Measurements from ENCODE around the gene EFCAB9. TPM values are rescaled to one million over a fixed set of nuclear protein-coding genes. Genes with fewer than 3 reads are reported as not detected.

Gene EFCAB9
- total and polyA plus RNA-seq, 2 of the 13 experiments (the other 11 are each of a cell fraction or from before 2014, with no cell fraction given) = not detected

- TF ChIP-seq ZHX2 (IDR thresholded peaks at IDR 0.05; ENCODE audit: low read depth) (0 out of 2 replicates have a peak, but pooled peaks have one; percentile 26), ZHX2 (CRISPR knock-in tag; IDR thresholded peaks at IDR 0.05; ENCODE audit: borderline replicate concordance) (no peak), ZNF709 (CRISPR knock-in tag; IDR thresholded peaks at IDR 0.05) (peak; percentile 49; the same call in 1 of the 2 replicates), ZSCAN21 (CRISPR knock-in tag; IDR thresholded peaks at IDR 0.05; ENCODE audit: borderline replicate concordance) (peak; percentile 84; the same call in 1 of the 2 replicates), ZFP41 (CRISPR knock-in tag; IDR thresholded peaks at IDR 0.05; ENCODE audit: borderline replicate concordance) (no peak), POLR2G (IDR thresholded peaks at IDR 0.05; ENCODE audit: low read depth, low read length) (peak; percentile 68), DR1 (CRISPR knock-in tag; IDR thresholded peaks at IDR 0.05) (0 out of 2 replicates have a peak, but pooled peaks have one; percentile 24), MAZ (IDR thresholded peaks at IDR 0.05; ENCODE audit: borderline replicate concordance, low read depth, low read length) (peak; percentile 66; the same call in 1 of the 2 replicates), MAZ (CRISPR knock-in tag; IDR thresholded peaks at IDR 0.05; ENCODE audit: low read depth) (peak; percentile 17; the same call in 1 of the 2 replicates), LCORL (IDR thresholded peaks at IDR 0.05) (no peak), LCORL (CRISPR knock-in tag; IDR thresholded peaks at IDR 0.05) (peak; percentile 87), TCF12 (IDR thresholded peaks at IDR 0.05) (no peak), TCF12 (CRISPR knock-in tag; IDR thresholded peaks at IDR 0.05) (no peak), MXD4 (CRISPR knock-in tag; IDR thresholded peaks at IDR 0.05) (no peak; the same call in 1 of the 2 replicates), REPIN1 (CRISPR knock-in tag; IDR thresholded peaks at IDR 0.05; ENCODE audit: borderline replicate concordance, low read depth) (peak; percentile 70; the same call in 1 of the 2 replicates), ZNF713 (CRISPR knock-in tag; IDR thresholded peaks at IDR 0.05) (no peak), KLF16 (CRISPR knock-in tag; IDR thresholded peaks at IDR 0.05) (peak in 1 of 2 experiments; percentile 47; a peak in 2 of 4 replicates), NRL (CRISPR knock-in tag; IDR thresholded peaks at IDR 0.05; ENCODE audit: borderline replicate concordance) (peak; percentile 86; the same call in 1 of the 2 replicates)
- TF ChIP-seq, protein P1, sequence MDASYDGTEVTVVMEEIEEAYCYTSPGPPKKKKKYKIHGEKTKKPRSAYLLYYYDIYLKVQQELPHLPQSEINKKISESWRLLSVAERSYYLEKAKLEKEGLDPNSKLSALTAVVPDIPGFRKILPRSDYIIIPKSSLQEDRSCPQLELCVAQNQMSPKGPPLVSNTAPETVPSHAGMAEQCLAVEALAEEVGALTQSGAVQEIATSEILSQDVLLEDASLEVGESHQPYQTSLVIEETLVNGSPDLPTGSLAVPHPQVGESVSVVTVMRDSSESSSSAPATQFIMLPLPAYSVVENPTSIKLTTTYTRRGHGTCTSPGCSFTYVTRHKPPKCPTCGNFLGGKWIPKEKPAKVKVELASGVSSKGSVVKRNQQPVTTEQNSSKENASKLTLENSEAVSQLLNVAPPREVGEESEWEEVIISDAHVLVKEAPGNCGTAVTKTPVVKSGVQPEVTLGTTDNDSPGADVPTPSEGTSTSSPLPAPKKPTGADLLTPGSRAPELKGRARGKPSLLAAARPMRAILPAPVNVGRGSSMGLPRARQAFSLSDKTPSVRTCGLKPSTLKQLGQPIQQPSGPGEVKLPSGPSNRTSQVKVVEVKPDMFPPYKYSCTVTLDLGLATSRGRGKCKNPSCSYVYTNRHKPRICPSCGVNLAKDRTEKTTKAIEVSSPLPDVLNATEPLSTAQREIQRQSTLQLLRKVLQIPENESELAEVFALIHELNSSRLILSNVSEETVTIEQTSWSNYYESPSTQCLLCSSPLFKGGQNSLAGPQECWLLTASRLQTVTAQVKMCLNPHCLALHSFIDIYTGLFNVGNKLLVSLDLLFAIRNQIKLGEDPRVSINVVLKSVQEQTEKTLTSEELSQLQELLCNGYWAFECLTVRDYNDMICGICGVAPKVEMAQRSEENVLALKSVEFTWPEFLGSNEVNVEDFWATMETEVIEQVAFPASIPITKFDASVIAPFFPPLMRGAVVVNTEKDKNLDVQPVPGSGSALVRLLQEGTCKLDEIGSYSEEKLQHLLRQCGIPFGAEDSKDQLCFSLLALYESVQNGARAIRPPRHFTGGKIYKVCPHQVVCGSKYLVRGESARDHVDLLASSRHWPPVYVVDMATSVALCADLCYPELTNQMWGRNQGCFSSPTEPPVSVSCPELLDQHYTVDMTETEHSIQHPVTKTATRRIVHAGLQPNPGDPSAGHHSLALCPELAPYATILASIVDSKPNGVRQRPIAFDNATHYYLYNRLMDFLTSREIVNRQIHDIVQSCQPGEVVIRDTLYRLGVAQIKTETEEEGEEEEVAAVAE (CRISPR knock-in tag; IDR thresholded peaks at IDR 0.05; ENCODE audit: borderline replicate concordance) = no peak
These were observed 5.7 kb upstream of the EFCAB9 start, which contains the start of gene STK10 (continued) for GRCh38 chr5:172188033-172188892.
